Measurements from ENCODE around the gene GPR39. TPM values are rescaled to one million over a fixed set of nuclear protein-coding genes. Genes with fewer than 3 reads are reported as not detected.

GPR39 gene
- total and polyA plus RNA-seq, 12 donors: 0.10 to 0.28 (median 0.17) TPM; not detected in 7

- H3K27me3 ChIP-seq: no peaks in the 10 kb centered on the region
- no peak for DNase-seq
- no peak for TF ChIP-seq CTCF (IDR thresholded peaks at IDR 0.05)
- TF ChIP-seq POLR2A (IDR thresholded peaks at IDR 0.05): no peak
- no peaks in the 10 kb centered on the region for H3K36me3 ChIP-seq (replicated peaks in 1 of 2)
- no peaks in the 10 kb centered on the region for H3K9me3 ChIP-seq (replicated peaks in 1 of 3)
- 74 to 87% (median 77%) methylated on average over 5 of the region's 5 CpGs for WGBS, 4 donors
- no peak overlapping the region for H3K4me3 ChIP-seq
- intact Hi-C loops (cut with DNase I): no loop called here
- H3K27ac ChIP-seq: no peak overlapping the region
- no peaks in the 10 kb centered on the region for H3K4me1 ChIP-seq (replicated peaks in 1 of 2)
These were observed 10.1 kb downstream of the GPR39 start for GRCh38 chr2:132426656-132427055.

- 81 to 92% (median 90%) methylated on average over 2 of the region's 2 CpGs for WGBS, 4 donors
- intact Hi-C loops (cut with DNase I): no loop called here
These were observed 12.7 kb downstream of the GPR39 start for GRCh38 chr2:132429351-132429750.

GRCh38 chr2:132429941-132430573 lies 13.5 kb downstream of the GPR39 start:
- Histone ChIP-seq H3K27me3 (no peaks in the 10 kb centered on the region), H3K4me3 (no peak overlapping the region), H3K9me3 (replicated peaks in 1 of 3) (no peaks in the 10 kb centered on the region), H3K27ac (no peak overlapping the region), H3K4me1 (replicated peaks in 1 of 2) (no peaks in the 10 kb centered on the region), H3K36me3 (replicated peaks in 1 of 2) (no peaks in the 10 kb centered on the region)
- WGBS, 4 donors: 58 to 62% (median 60%) methylated on average over 2 of the region's 2 CpGs
- intact Hi-C loops (cut with DNase I): no loop called here
- TF ChIP-seq CTCF (IDR thresholded peaks at IDR 0.05) (no peak), POLR2A (IDR thresholded peaks at IDR 0.05) (no peak)
- DNase-seq: no peak

More at GRCh38 chr2:132429351-132429750, 12.7 kb downstream of the GPR39 start:
- no peaks in the 10 kb centered on the region for H3K4me1 ChIP-seq (replicated peaks in 1 of 2)
- DNase-seq: no peak
- H3K27ac ChIP-seq: no peak overlapping the region
- no peaks in the 10 kb centered on the region for H3K9me3 ChIP-seq (replicated peaks in 1 of 3)
- no peak for TF ChIP-seq POLR2A (IDR thresholded peaks at IDR 0.05)
- TF ChIP-seq CTCF (IDR thresholded peaks at IDR 0.05): no peak
- no peaks in the 10 kb centered on the region for H3K36me3 ChIP-seq (replicated peaks in 1 of 2)
- H3K4me3 ChIP-seq: no peak overlapping the region
- H3K27me3 ChIP-seq: no peaks in the 10 kb centered on the region

- H3K4me3 ChIP-seq: no peak overlapping the region
- intact Hi-C loops (cut with DNase I): no loop called here
- H3K4me1 ChIP-seq (replicated peaks in 1 of 2): no peaks in the 10 kb centered on the region
- H3K36me3 ChIP-seq (replicated peaks in 1 of 2): no peaks in the 10 kb centered on the region
- no peak for TF ChIP-seq POLR2A (IDR thresholded peaks at IDR 0.05)
- TF ChIP-seq CTCF (IDR thresholded peaks at IDR 0.05): no peak
- H3K27me3 ChIP-seq: no peaks in the 10 kb centered on the region
- H3K9me3 ChIP-seq (replicated peaks in 1 of 3): no peaks in the 10 kb centered on the region
- H3K27ac ChIP-seq: no peak overlapping the region
- DNase-seq: no peak
These were observed 14.3 kb downstream of the GPR39 start for GRCh38 chr2:132430895-132431294.

Data from adrenal gland (tissue), 12 donors.